NT2/D1 (cell line): ENCODE results near the gene TDRD9.

Experiments used
- SUZ12 ChIP-seq: IDR thresholded peaks from 2 replicates; pipeline ENCODE4 v1.6.1; 2011; ENCODE audit not compliant: insufficient read length, insufficient read depth; ENCODE audit errors: extremely low read depth
- YY1 ChIP-seq: IDR thresholded peaks from 2 replicates; pipeline ENCODE4 v1.6.1; 2011; ENCODE audit not compliant: insufficient read length, insufficient read depth
- ZNF274 ChIP-seq: IDR thresholded peaks from 2 replicates; pipeline ENCODE4 v1.6.1; 2011; ENCODE audit warnings: mild to moderate bottlenecking, low read depth, low read length

- TF ChIP-seq YY1 (no peak), ZNF274 (no peak), SUZ12 (no peak)
Measured at GRCh38 chr14:104044016-104044415, 115.8 kb downstream of the TDRD9 start.
